ENCODE data around the gene AGFG2.

Gene AGFG2

DNA sequence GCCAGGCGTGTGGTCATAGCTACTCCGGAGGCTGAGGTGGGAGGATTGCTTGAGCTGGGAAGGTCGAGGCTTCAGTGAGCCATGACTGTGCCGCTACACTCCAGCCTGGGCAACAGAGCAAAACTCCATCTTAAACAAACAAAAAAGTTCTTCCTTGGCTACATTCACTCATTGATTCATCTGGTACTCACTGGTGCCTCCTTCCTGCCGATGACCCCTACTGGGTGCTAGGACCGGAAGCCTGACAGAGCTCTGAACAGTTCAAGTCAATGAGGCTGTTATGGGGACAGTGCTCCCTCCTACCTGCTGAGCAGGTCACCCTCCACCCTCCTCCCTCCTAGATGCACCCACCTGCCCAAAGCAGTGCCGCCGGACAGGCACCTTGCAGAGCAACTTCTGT, 68.1 kb downstream of the AGFG2 start:
- H3K36me3 ChIP-seq (ENCODE audit: control insufficient read depth, low read length) = no peaks in the 10 kb centered on the region
- peaks cover 30% of the 10 kb centered on the region for H3K27me3 ChIP-seq (ENCODE audit: control insufficient read depth, low read length)
- no peak overlapping the region for H3K4me2 ChIP-seq (ENCODE audit: low read length)
- H3K9me2 ChIP-seq (replicated peaks; ENCODE audit: control insufficient read depth, low read length) = no peaks in the 10 kb centered on the region
- H4K20me1 ChIP-seq (ENCODE audit: control insufficient read depth, insufficient read depth, low read depth, low read length) = no peaks in the 10 kb centered on the region
- peaks cover 22% of the 10 kb centered on the region for H3K4me1 ChIP-seq (ENCODE audit: control insufficient read depth, low read length)
- TF ChIP-seq, protein P1, sequence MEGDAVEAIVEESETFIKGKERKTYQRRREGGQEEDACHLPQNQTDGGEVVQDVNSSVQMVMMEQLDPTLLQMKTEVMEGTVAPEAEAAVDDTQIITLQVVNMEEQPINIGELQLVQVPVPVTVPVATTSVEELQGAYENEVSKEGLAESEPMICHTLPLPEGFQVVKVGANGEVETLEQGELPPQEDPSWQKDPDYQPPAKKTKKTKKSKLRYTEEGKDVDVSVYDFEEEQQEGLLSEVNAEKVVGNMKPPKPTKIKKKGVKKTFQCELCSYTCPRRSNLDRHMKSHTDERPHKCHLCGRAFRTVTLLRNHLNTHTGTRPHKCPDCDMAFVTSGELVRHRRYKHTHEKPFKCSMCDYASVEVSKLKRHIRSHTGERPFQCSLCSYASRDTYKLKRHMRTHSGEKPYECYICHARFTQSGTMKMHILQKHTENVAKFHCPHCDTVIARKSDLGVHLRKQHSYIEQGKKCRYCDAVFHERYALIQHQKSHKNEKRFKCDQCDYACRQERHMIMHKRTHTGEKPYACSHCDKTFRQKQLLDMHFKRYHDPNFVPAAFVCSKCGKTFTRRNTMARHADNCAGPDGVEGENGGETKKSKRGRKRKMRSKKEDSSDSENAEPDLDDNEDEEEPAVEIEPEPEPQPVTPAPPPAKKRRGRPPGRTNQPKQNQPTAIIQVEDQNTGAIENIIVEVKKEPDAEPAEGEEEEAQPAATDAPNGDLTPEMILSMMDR (IDR thresholded peaks at IDR 0.05; ENCODE audit: low read depth, low read length, poor library complexity, severe bottlenecking) = no peak
- TF ChIP-seq EZH2phosphoT487 (IDR thresholded peaks at IDR 0.05; ENCODE audit: borderline replicate concordance, low read length) = no peak
- no peaks in the 10 kb centered on the region for H3K79me2 ChIP-seq (ENCODE audit: control insufficient read depth, low read length)
- H3K4me3 ChIP-seq (ENCODE audit: low read length) = no peak overlapping the region
- no peaks in the 10 kb centered on the region for H3K9me3 ChIP-seq (ENCODE audit: control insufficient read depth, insufficient read depth, low read length)
- no peak overlapping the region for H3K27ac ChIP-seq (ENCODE audit: low read depth, low read length)
- peaks cover 6% of the 10 kb centered on the region for H3F3A ChIP-seq (ENCODE audit: control insufficient read depth, insufficient read depth)

DNA sequence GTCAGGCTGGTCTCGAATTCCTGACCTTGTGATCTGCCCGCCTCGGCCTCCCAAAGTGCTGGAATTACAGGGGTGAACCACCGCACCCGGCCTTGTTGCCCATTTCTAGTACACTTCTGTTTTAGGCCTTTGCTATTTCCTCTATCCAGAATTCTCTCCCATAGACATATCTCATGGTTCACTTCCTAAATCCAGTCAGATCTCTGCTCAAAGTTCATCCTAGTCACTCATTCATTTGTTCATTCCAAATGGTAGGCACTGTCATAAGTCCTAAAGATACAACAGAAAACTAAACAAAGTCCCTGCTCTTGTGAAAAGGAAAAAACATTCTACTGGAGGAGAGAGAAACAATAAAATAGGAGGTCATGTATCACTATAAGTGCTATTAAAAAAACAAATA, 71.0 kb downstream of the AGFG2 start:
- Histone ChIP-seq H3K9me3 (ENCODE audit: control insufficient read depth, insufficient read depth, low read length) (no peaks in the 10 kb centered on the region), H3K4me1 (ENCODE audit: control insufficient read depth, low read length) (peaks cover 19% of the 10 kb centered on the region), H3F3A (ENCODE audit: control insufficient read depth, insufficient read depth) (peaks cover 6% of the 10 kb centered on the region), H3K27me3 (ENCODE audit: control insufficient read depth, low read length) (peaks cover 33% of the 10 kb centered on the region), H3K9me2 (replicated peaks; ENCODE audit: control insufficient read depth, low read length) (no peaks in the 10 kb centered on the region), H3K27ac (ENCODE audit: low read depth, low read length) (no peak overlapping the region), H3K4me3 (ENCODE audit: low read length) (no peak overlapping the region), H3K4me2 (ENCODE audit: low read length) (no peak overlapping the region), H4K20me1 (ENCODE audit: control insufficient read depth, insufficient read depth, low read depth, low read length) (no peaks in the 10 kb centered on the region), H3K79me2 (ENCODE audit: control insufficient read depth, low read length) (no peaks in the 10 kb centered on the region), H3K36me3 (ENCODE audit: control insufficient read depth, low read length) (no peaks in the 10 kb centered on the region)
- no peak for TF ChIP-seq EZH2phosphoT487 (IDR thresholded peaks at IDR 0.05; ENCODE audit: borderline replicate concordance, low read length)
- TF ChIP-seq, protein P1 (IDR thresholded peaks at IDR 0.05; ENCODE audit: low read depth, low read length, poor library complexity, severe bottlenecking) = no peak

DNA sequence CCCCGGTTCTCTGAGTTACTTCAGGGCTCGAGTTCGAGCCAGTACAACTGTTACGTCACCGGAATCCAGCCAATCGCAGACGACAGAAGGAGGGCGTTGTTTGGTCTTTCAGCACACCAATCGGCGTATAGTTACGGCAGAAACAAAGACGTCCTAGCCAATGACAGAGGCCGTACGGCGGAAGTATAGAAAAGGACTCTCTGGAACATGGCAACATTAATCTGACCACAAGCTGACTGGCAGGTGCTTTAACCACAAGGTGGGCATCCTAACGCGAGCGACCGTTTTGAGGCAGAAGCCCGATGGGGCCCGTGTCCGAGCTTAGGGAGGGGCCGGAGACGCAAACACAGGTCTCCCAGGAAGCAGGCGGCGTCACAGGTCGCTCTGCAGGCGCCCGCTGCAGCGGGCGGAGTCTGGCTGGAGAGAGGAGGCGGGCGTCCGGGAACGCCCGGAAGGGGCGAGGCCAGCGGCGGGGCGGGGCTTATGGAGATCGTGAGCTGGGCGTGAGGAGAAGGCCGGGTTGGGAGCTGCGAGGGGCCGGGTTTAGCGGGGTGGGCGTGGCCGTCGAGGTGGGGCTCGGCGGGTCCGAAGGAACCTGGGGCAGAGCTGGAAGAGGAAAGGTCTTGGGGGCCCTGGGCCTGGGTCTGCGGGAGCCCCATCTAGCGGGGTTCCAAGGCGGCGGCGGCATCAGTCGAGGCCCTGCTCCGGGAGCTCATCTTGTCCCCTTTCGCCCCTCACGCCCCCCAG, 73.2 kb downstream of the AGFG2 start, which contains the start of gene MOSPD3:
MOSPD3 (plus strand) TSS at position 558 of the 747 bp plus-strand sequence. CDS start 252 bp downstream, outside the sequence.
- peak within 1 kb of the TSS; percentile 76 for H3K4me3 ChIP-seq (ENCODE audit: low read length)
- H3K9me2 ChIP-seq (replicated peaks; ENCODE audit: control insufficient read depth, low read length) = no peaks in the 10 kb centered on the region
- no peaks in the 10 kb centered on the region for H3K36me3 ChIP-seq (ENCODE audit: control insufficient read depth, low read length)
- no peaks in the 10 kb centered on the region for H3K9me3 ChIP-seq (ENCODE audit: control insufficient read depth, insufficient read depth, low read length)
- peaks cover 6% of the 10 kb centered on the region for H3F3A ChIP-seq (ENCODE audit: control insufficient read depth, insufficient read depth)
- H3K27ac ChIP-seq (ENCODE audit: low read depth, low read length) = peak within 1 kb of the TSS; percentile 74
- peaks cover 24% of the 10 kb centered on the region for H3K27me3 ChIP-seq (ENCODE audit: control insufficient read depth, low read length)
- H3K4me2 ChIP-seq (ENCODE audit: low read length) = peak within 1 kb of the TSS; percentile 81
- no peaks in the 10 kb centered on the region for H4K20me1 ChIP-seq (ENCODE audit: control insufficient read depth, insufficient read depth, low read depth, low read length)
- H3K4me1 ChIP-seq (ENCODE audit: control insufficient read depth, low read length) = peaks cover 11% of the 10 kb centered on the region
- TF ChIP-seq, protein P1 (IDR thresholded peaks at IDR 0.05; ENCODE audit: low read depth, low read length, poor library complexity, severe bottlenecking) = no peak
- no peak for TF ChIP-seq EZH2phosphoT487 (IDR thresholded peaks at IDR 0.05; ENCODE audit: borderline replicate concordance, low read length)
- H3K79me2 ChIP-seq (ENCODE audit: control insufficient read depth, low read length) = no peaks in the 10 kb centered on the region

All from DOHH2 (cell line).